Right cardiac atrium (tissue), 5 donors: ENCODE data around the gene POU2F1. TPM values are rescaled to one million over a fixed set of nuclear protein-coding genes. Genes with fewer than 3 reads are reported as not detected.

Experiments
- ATAC-seq, 2 donors: fragments of 200-7000 bp; cut with Tn5 transposase; one replicate each; pipeline versions ENCODE4 v1.8.0 to v1.9.1; 2020; ENCODE audit warnings: moderate library complexity in 2 of 2, mild to moderate bottlenecking in 1 of 2
- DNase-seq, 3 donors: peaks; one replicate each; pipeline ENCODE4 v3.0.0-alpha.2; 2020
- H3K27ac ChIP-seq: one replicate; pipeline ENCODE4 v1.5.1; 2013; ENCODE audit warnings: mild to moderate bottlenecking, low read length, control low read depth, moderate library complexity
- H3K27me3 ChIP-seq: one replicate; pipeline ENCODE4 v1.6.1; 2013; ENCODE audit not compliant: control insufficient read depth, insufficient read depth
- H3K4me1 ChIP-seq: one replicate; pipeline ENCODE4 v1.6.1; 2013; ENCODE audit warnings: low read length; ENCODE audit not compliant: control insufficient read depth, insufficient read depth
- H3K4me3 ChIP-seq: one replicate; pipeline ENCODE4 v1.5.1; 2013; ENCODE audit warnings: low read length, control low read depth
- H3K9me3 ChIP-seq: one replicate; pipeline ENCODE4 v1.6.1; 2013; ENCODE audit warnings: low read length; ENCODE audit not compliant: control insufficient read depth
- WGBS: extraction: QIAGEN DNeasy Blood & Tissue Kit; methylation state at CpG from one replicate; pipeline ENCODE4 v1.1.7; 2013; 5-methylcytosine and 5-hydroxymethylcytosine counted together
- intact Hi-C, 4 donors: fragments of 100-400 bp; cut with DNase I; formaldehyde crosslinking; loops; one replicate each; pipeline versions ENCODE4 v1.11.0 to v1.14.0; 2022 to 2023
- polyA plus RNA-seq: library from polyadenylated mRNA; stranded (reverse); fragments of 200-250 nt; gene quantifications from one replicate; pipeline ENCODE4 v1.2.3, GENCODE V29; 2013
- total RNA-seq, 4 donors: library from RNA; stranded (reverse); fragmentation: NEBNext Ultra II Directional; extraction: Animal tissue kit (Norgen Biotek cat#: 25700); gene quantifications; one replicate each; pipeline ENCODE4 v1.2.1, GENCODE V29; 2021
- donor health status: healthy with polysubstance abuse.
- donor health status: DM: no; HTN: yes; CAD: no.
- donor health status: DM: no; HTN: no; CAD: no.
- donor health status: DM: no; HTN: yes; CAD: no; lungs with severe emphysema.
- donor health status: DM: yes; HTN: yes; CAD: no.

Gene POU2F1
- total and polyA plus RNA-seq, 5 donors = 3.2 to 12.5 (median 9.6) TPM

GRCh38 chr1:167423684-167424619 is 203.3 kb downstream of the POU2F1 start:
- no peaks in the 10 kb centered on the region for H3K9me3 ChIP-seq
- peaks cover 3% of the 10 kb centered on the region for H3K4me1 ChIP-seq
- 89% methylated on average over 15 of the region's 15 CpGs for WGBS
- H3K27me3 ChIP-seq = no peaks in the 10 kb centered on the region
- intact Hi-C loops = no loop called here
- no peak overlapping the region for H3K27ac ChIP-seq
- H3K4me3 ChIP-seq = no peak overlapping the region
- no peak for DNase-seq
- ATAC-seq = no peak

- 94% methylated on average over 7 of the region's 7 CpGs for WGBS
- intact Hi-C loops = no loop called here
These were observed 204.8 kb downstream of the POU2F1 start for GRCh38 chr1:167425482-167425881.

GRCh38 chr1:167426716-167427115 is 206.0 kb downstream of the POU2F1 start:
- ATAC-seq (no peak), DNase-seq (no peak)
- intact Hi-C loops = no loop called here
- H3K4me3 ChIP-seq = no peak overlapping the region
- no peaks in the 10 kb centered on the region for H3K27me3 ChIP-seq
- H3K27ac ChIP-seq = no peak overlapping the region
- H3K9me3 ChIP-seq = no peaks in the 10 kb centered on the region
- H3K4me1 ChIP-seq = peaks cover 4% of the 10 kb centered on the region
- WGBS = 81% methylated on average over 4 of the region's 4 CpGs

More at GRCh38 chr1:167425482-167425881, 204.8 kb downstream of the POU2F1 start:
- H3K27ac ChIP-seq = no peak overlapping the region
- ATAC-seq (no peak), DNase-seq (no peak)
- H3K4me3 ChIP-seq = no peak overlapping the region
- H3K9me3 ChIP-seq = no peaks in the 10 kb centered on the region
- no peaks in the 10 kb centered on the region for H3K27me3 ChIP-seq
- peaks cover 4% of the 10 kb centered on the region for H3K4me1 ChIP-seq

GRCh38 chr1:167427848-167428247 is 207.2 kb downstream of the POU2F1 start:
- Histone ChIP-seq H3K4me1 (peaks cover 4% of the 10 kb centered on the region), H3K9me3 (no peaks in the 10 kb centered on the region), H3K27ac (no peak overlapping the region), H3K27me3 (no peaks in the 10 kb centered on the region), H3K4me3 (no peak overlapping the region)
- ATAC-seq (no peak), DNase-seq (peak in 1 of 3 donors; percentile 65)
- 41% methylated on average over 5 of the region's 5 CpGs for WGBS
- intact Hi-C loops = no loop called here

GRCh38 chr1:167428395-167428794 is 207.7 kb downstream of the POU2F1 start:
- H3K4me1 ChIP-seq = peaks cover 4% of the 10 kb centered on the region
- ATAC-seq (peak in 1 of 2 donors; percentile 27), DNase-seq (no peak)
- H3K27me3 ChIP-seq = no peaks in the 10 kb centered on the region
- intact Hi-C loops = no loop called here
- no peak overlapping the region for H3K27ac ChIP-seq
- H3K9me3 ChIP-seq = no peaks in the 10 kb centered on the region
- 31% methylated on average over 2 of the region's 2 CpGs for WGBS
- no peak overlapping the region for H3K4me3 ChIP-seq

- H3K27ac ChIP-seq = no peak overlapping the region
- peaks cover 4% of the 10 kb centered on the region for H3K4me1 ChIP-seq
- ATAC-seq = no peak
- intact Hi-C loops = no loop called here
- H3K4me3 ChIP-seq = no peak overlapping the region
- WGBS = 74% methylated on average over 2 of the region's 2 CpGs
- no peaks in the 10 kb centered on the region for H3K27me3 ChIP-seq
- no peak for DNase-seq
- H3K9me3 ChIP-seq = no peaks in the 10 kb centered on the region
These were observed 208.9 kb downstream of the POU2F1 start for GRCh38 chr1:167429612-167430011.

- no peaks in the 10 kb centered on the region for H3K9me3 ChIP-seq
- H3K4me1 ChIP-seq = peaks cover 4% of the 10 kb centered on the region
- DNase-seq (no peak), ATAC-seq (no peak)
- no peak overlapping the region for H3K27ac ChIP-seq
- 85% methylated on average over 17 of the region's 17 CpGs for WGBS
- no peak overlapping the region for H3K4me3 ChIP-seq
- H3K27me3 ChIP-seq = no peaks in the 10 kb centered on the region
- intact Hi-C loops = no loop called here
These were observed 209.6 kb downstream of the POU2F1 start for GRCh38 chr1:167430134-167430848.

GRCh38 chr1:167430849-167431242 is 210.2 kb downstream of the POU2F1 start:
- intact Hi-C loops = no loop called here

GRCh38 chr1:167431261-167431908 is 210.7 kb downstream of the POU2F1 start:
- no peaks in the 10 kb centered on the region for H3K27me3 ChIP-seq
- ATAC-seq = peak in 1 of 2 donors; percentile 12
- no peaks in the 10 kb centered on the region for H3K9me3 ChIP-seq
- intact Hi-C loops = no loop called here
- peaks cover 4% of the 10 kb centered on the region for H3K4me1 ChIP-seq
- H3K4me3 ChIP-seq = no peak overlapping the region
- 73% methylated on average over 14 of the region's 14 CpGs for WGBS
- no peak overlapping the region for H3K27ac ChIP-seq
- no peak for DNase-seq

More at GRCh38 chr1:167430849-167431242, 210.2 kb downstream of the POU2F1 start:
- Histone ChIP-seq H3K4me3 (no peak overlapping the region), H3K4me1 (peaks cover 4% of the 10 kb centered on the region), H3K27me3 (no peaks in the 10 kb centered on the region), H3K9me3 (no peaks in the 10 kb centered on the region), H3K27ac (no peak overlapping the region)
- ATAC-seq (peak in 1 of 2 donors; percentile 11), DNase-seq (no peak)
- 90% methylated on average over 10 of the region's 10 CpGs for WGBS

GRCh38 chr1:167431909-167432650 is 211.4 kb downstream of the POU2F1 start:
- Histone ChIP-seq H3K4me3 (no peak overlapping the region), H3K9me3 (no peaks in the 10 kb centered on the region), H3K27ac (no peak overlapping the region), H3K4me1 (peaks cover 4% of the 10 kb centered on the region), H3K27me3 (no peaks in the 10 kb centered on the region)
- DNase-seq (no peak), ATAC-seq (no peak)
- WGBS = 87% methylated on average over 8 of the region's 8 CpGs
- intact Hi-C loops = no loop called here
